ENCODE data around the gene IGFLR1.

IGFLR1 gene

DNA sequence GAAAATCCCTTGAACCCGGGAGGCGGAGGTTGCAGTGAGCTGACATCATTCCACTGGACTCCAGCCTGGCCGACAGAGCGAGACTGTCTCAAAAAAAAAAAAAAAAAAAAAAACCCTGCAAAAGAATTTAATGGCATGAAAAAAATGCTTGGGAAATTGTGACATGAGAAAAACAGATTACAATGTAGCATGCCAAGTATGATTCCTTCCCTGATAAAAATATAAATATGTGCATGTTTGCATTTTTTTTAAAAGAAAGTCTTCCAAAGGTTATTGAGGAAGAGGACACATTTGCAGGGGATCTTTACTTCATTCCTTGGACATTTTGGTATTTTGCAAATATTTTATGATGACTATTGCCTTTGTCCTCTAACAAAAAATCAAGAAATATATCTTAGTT is 52.4 kb downstream of the IGFLR1 start:
- no peak overlapping the region for H3K4me3 ChIP-seq (ENCODE audit: low read depth, low read length)
- TF ChIP-seq, protein P1, sequence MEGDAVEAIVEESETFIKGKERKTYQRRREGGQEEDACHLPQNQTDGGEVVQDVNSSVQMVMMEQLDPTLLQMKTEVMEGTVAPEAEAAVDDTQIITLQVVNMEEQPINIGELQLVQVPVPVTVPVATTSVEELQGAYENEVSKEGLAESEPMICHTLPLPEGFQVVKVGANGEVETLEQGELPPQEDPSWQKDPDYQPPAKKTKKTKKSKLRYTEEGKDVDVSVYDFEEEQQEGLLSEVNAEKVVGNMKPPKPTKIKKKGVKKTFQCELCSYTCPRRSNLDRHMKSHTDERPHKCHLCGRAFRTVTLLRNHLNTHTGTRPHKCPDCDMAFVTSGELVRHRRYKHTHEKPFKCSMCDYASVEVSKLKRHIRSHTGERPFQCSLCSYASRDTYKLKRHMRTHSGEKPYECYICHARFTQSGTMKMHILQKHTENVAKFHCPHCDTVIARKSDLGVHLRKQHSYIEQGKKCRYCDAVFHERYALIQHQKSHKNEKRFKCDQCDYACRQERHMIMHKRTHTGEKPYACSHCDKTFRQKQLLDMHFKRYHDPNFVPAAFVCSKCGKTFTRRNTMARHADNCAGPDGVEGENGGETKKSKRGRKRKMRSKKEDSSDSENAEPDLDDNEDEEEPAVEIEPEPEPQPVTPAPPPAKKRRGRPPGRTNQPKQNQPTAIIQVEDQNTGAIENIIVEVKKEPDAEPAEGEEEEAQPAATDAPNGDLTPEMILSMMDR (IDR thresholded peaks at IDR 0.05): no peak
- no peak overlapping the region for H3K9ac ChIP-seq
- no peaks in the 10 kb centered on the region for H3K9me3 ChIP-seq (ENCODE audit: control insufficient read depth, low read length)
- no peaks in the 10 kb centered on the region for H3K36me3 ChIP-seq (ENCODE audit: control insufficient read depth, insufficient read depth, low read length)
- H3K4me2 ChIP-seq (ENCODE audit: low read length): no peak overlapping the region
- no peaks in the 10 kb centered on the region for H3K79me2 ChIP-seq
- H2AFZ ChIP-seq: no peak overlapping the region
- no peaks in the 10 kb centered on the region for H3K27me3 ChIP-seq (ENCODE audit: control insufficient read depth, insufficient read depth, low read length)
- no peaks in the 10 kb centered on the region for H3K4me1 ChIP-seq
- H3K27ac ChIP-seq: peak overlapping the region; percentile 39

Measured in parathyroid adenoma (tissue), 2 donors.